ENCODE data around the gene RASGEF1C. TPM values are rescaled to one million over a fixed set of nuclear protein-coding genes. Genes with fewer than 3 reads are reported as not detected.

RASGEF1C gene
- total RNA-seq, 4 donors from 2014 or later, result 0.38 to 0.51 TPM; not detected in 2

GRCh38 chr5:180078348-180078747 lies 130.7 kb downstream of the RASGEF1C start:
- TF ChIP-seq, protein P1, sequence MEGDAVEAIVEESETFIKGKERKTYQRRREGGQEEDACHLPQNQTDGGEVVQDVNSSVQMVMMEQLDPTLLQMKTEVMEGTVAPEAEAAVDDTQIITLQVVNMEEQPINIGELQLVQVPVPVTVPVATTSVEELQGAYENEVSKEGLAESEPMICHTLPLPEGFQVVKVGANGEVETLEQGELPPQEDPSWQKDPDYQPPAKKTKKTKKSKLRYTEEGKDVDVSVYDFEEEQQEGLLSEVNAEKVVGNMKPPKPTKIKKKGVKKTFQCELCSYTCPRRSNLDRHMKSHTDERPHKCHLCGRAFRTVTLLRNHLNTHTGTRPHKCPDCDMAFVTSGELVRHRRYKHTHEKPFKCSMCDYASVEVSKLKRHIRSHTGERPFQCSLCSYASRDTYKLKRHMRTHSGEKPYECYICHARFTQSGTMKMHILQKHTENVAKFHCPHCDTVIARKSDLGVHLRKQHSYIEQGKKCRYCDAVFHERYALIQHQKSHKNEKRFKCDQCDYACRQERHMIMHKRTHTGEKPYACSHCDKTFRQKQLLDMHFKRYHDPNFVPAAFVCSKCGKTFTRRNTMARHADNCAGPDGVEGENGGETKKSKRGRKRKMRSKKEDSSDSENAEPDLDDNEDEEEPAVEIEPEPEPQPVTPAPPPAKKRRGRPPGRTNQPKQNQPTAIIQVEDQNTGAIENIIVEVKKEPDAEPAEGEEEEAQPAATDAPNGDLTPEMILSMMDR (IDR thresholded peaks at IDR 0.05; ENCODE audit: low read depth), result no peak

DNA sequence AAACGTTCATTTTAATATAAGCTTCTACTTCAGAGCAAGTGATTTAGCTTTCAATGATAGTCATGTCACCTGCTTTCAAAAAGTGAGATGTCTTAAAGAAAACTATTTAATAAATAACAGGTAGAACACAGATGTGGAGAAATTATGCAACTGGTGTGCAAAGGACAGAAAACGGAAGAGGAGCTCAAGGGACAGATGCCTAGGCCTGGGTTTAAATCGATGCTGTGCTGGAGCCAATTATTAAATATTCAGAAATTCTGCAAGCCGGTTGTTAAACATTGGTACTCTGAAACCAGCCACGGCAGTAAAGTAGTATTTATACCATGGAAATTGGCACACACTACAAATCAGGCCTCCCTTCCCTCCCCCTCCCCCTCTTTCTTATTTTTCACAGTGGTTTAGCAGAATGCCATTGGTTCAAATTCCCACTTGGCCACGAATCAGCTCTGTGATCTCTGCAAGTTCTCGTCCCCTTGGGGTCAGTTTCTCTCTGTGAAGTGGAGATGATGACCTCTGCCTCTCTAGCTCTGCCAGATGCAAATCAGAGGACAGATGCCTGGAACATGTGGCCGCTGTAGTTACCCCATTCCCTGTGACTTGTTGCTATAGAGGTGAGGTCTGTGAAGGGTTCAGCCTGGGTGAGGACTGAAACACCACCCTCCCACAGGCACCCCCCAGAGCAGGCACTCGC lies 131.3 kb downstream of the RASGEF1C start:
- TF ChIP-seq, protein P1 (IDR thresholded peaks at IDR 0.05; ENCODE audit: low read depth), result no peak

- TF ChIP-seq, protein P1 (IDR thresholded peaks at IDR 0.05; ENCODE audit: low read depth), result no peak
Measured at GRCh38 chr5:180075703-180076102, 133.3 kb downstream of the RASGEF1C start.

GRCh38 chr5:180074462-180074861 lies 134.5 kb downstream of the RASGEF1C start:
- TF ChIP-seq, protein P1 (IDR thresholded peaks at IDR 0.05; ENCODE audit: low read depth), result no peak

GRCh38 chr5:180072556-180072955 lies 136.5 kb downstream of the RASGEF1C start:
- TF ChIP-seq, protein P1 (IDR thresholded peaks at IDR 0.05; ENCODE audit: low read depth), result no peak

GRCh38 chr5:180072256-180072548 lies 136.8 kb downstream of the RASGEF1C start:
- TF ChIP-seq, protein P1 (IDR thresholded peaks at IDR 0.05; ENCODE audit: low read depth), result no peak

GRCh38 chr5:180071531-180072255 lies 137.3 kb downstream of the RASGEF1C start, which contains the start of gene RNF130:
TSS of gene RNF130 (minus strand) at chr5:180071759. CDS start at chr5:180071702, 57 bp downstream.
- TF ChIP-seq, protein P1 (IDR thresholded peaks at IDR 0.05; ENCODE audit: low read depth), result no peak

Data from subcutaneous adipose tissue (tissue), 4 donors.